HepG2 (cell line): ENCODE data around the gene CMPK1. TPM values are rescaled to one million over a fixed set of nuclear protein-coding genes. Genes with fewer than 3 reads are reported as not detected.

Experiments
- ATAC-seq: fragments of 200-7000 bp; cut with Tn5 transposase; 3 replicates; pipeline ENCODE4 v1.9.1; 2020; ENCODE audit warnings: mild to moderate bottlenecking, moderate library complexity
- BruUV-seq: library from RNA; stranded (reverse); fragments of 400-500 nt; replicated peaks from 2 replicates; lab custom pipeline; 2021; lab: Mats Ljungman, UMichigan
- CTCF ChIA-PET: fragments of 300-600 bp; formaldehyde crosslinking; extraction: SDS; loops from one replicate; lab custom pipeline; 2021; ENCODE audit warnings: low total read pairs, inconsistent platforms, low intra/inter-chr PET ratio; lab: Yijun Ruan, JAX
- POLR2A ChIA-PET: fragments of 350-600 bp; sonication (Branson Sonifier 250); formaldehyde crosslinking; loops from one replicate; lab custom pipeline; 2020; ENCODE audit warnings: antibody characterized with exemption, inconsistent platforms; lab: Yijun Ruan, JAX
- DNase-seq: peaks from one replicate; pipeline ENCODE4 v3.0.0-alpha.2; 2015; ENCODE audit warnings: low spot score
- FAIRE-seq: peaks from 3 replicates; lab custom pipeline; 2011; peaks lifted over from hg19 to GRCh38; lab: Jason Lieb, UNC
- H2AFZ ChIP-seq: one replicate; pipeline ENCODE4 v1.6.1; 2011; ENCODE audit warnings: low read length, inconsistent platforms
- H3K27ac ChIP-seq: fragments of 300-600 bp; 3 replicates; pipeline ENCODE4 v1.8.0; 2011; ENCODE audit warnings: mixed run types, mild to moderate bottlenecking, mixed read lengths, low read length, inconsistent platforms; ENCODE audit not compliant: insufficient read depth; ENCODE audit errors: extremely low read length
- H3K27me3 ChIP-seq, 2 experiments: fragments of 200-600 bp in 1 of 2; 2 replicates in 1 of 2; 3 replicates in 1 of 2; pipeline versions ENCODE4 v1.6.0 to v1.8.0; 2011; ENCODE audit warnings: low read length in 2 of 2, mild to moderate bottlenecking in 2 of 2, moderate library complexity in 2 of 2, inconsistent platforms in 1 of 2; ENCODE audit not compliant: insufficient read depth in 2 of 2, control insufficient read depth in 1 of 2
- H3K36me3 ChIP-seq, 2 experiments: fragments of 200-600 bp in 1 of 2; replicated peaks in 1 of 2; 2 replicates in 1 of 2; 3 replicates in 1 of 2; pipeline versions ENCODE4 v1.5.1 to v1.8.0; 2011; ENCODE audit warnings: low read length in 2 of 2, inconsistent platforms in 1 of 2; ENCODE audit not compliant: insufficient read depth in 2 of 2, control insufficient read depth in 1 of 2
- H3K4me1 ChIP-seq: 2 replicates; pipeline ENCODE4 v1.5.1; 2012; ENCODE audit warnings: low read length, inconsistent platforms; ENCODE audit not compliant: insufficient read depth
- H3K4me2 ChIP-seq: 2 replicates; pipeline ENCODE4 v1.6.0; 2011; ENCODE audit warnings: low read depth, low read length, inconsistent platforms
- H3K4me3 ChIP-seq, 3 experiments: fragments of 200-600 bp in 1 of 3; sonication (generic), shearing (Covaris generic) in 1 of 3; replicated peaks in 1 of 3; 2 replicates each; pipeline ENCODE4 v1.5.1; 2011 to 2016; ENCODE audit warnings: low read length in 3 of 3, inconsistent platforms in 2 of 3, low read depth in 2 of 3, mild to moderate bottlenecking in 2 of 3, control low read depth in 1 of 3, mixed read lengths in 1 of 3; ENCODE audit not compliant: insufficient read depth in 1 of 3
- H3K79me2 ChIP-seq: one replicate; pipeline ENCODE4 v1.6.1; 2011; ENCODE audit warnings: low read length, inconsistent platforms; ENCODE audit not compliant: insufficient read depth
- H3K9ac ChIP-seq: 2 replicates; pipeline ENCODE4 v1.6.0; 2011; ENCODE audit warnings: mild to moderate bottlenecking, low read depth, low read length, inconsistent platforms; ENCODE audit not compliant: insufficient read depth
- H3K9me3 ChIP-seq: 2 replicates; pipeline ENCODE4 v1.5.1; 2012; ENCODE audit warnings: mild to moderate bottlenecking, low read length
- H4K20me1 ChIP-seq: 2 replicates; pipeline ENCODE4 v1.6.0; 2011; ENCODE audit warnings: inconsistent platforms, mild to moderate bottlenecking, low read length, moderate library complexity; ENCODE audit not compliant: insufficient read depth
- EZH2 ChIP-seq: conservative IDR thresholded peaks from 2 replicates; pipeline ENCODE4 v1.6.1; 2012; ENCODE audit warnings: mild to moderate bottlenecking, low read depth, low read length, moderate library complexity
- KDM2A ChIP-seq: sonication (generic); formaldehyde crosslinking; IDR thresholded peaks from 2 replicates; pipeline ENCODE4 v1.4.0; 2020; ENCODE audit warnings: low read depth, missing genetic modification reagents, borderline replicate concordance
- MAFK ChIP-seq, 2 experiments: IDR thresholded peaks in 1 of 2; conservative IDR thresholded peaks in 1 of 2; 2 replicates each; pipeline ENCODE4 v1.6.1; 2011; ENCODE audit warnings: improper control_type of control experiment in 2 of 2, low read length in 2 of 2
- NFE2 ChIP-seq: sonication (generic); formaldehyde crosslinking; IDR thresholded peaks from 2 replicates; pipeline ENCODE4 v1.4.0; 2020; ENCODE audit warnings: missing genetic modification reagents
- NFE2L2 ChIP-seq: fragments of 150-350 bp; IDR thresholded peaks from 2 replicates; pipeline ENCODE4 v1.6.1; 2014; ENCODE audit warnings: low read length
- SUZ12 ChIP-seq: fragments of 150-350 bp; IDR thresholded peaks from 2 replicates; pipeline ENCODE4 v1.6.1; 2014; ENCODE audit warnings: low read depth, low read length
- ZBTB42 ChIP-seq: sonication (generic); formaldehyde crosslinking; IDR thresholded peaks from 2 replicates; pipeline ENCODE4 v1.5.0; 2020; ENCODE audit warnings: mild to moderate bottlenecking, missing genetic modification reagents
- ZNF263 ChIP-seq: sonication (generic); formaldehyde crosslinking; IDR thresholded peaks from 2 replicates; pipeline ENCODE4 v1.4.0; 2020; ENCODE audit warnings: missing genetic modification reagents
- ZNF451 ChIP-seq: sonication (generic); formaldehyde crosslinking; IDR thresholded peaks from 2 replicates; pipeline ENCODE4 v1.5.0; 2020; ENCODE audit warnings: mild to moderate bottlenecking, missing genetic modification reagents
- WGBS: methylation state at CpG from one replicate; pipeline ENCODE4 v1.1.6; 2017; ENCODE audit warnings: low lambda C conversion rate; 5-methylcytosine and 5-hydroxymethylcytosine counted together
- in situ Hi-C: cut with HindIII; loops from 2 replicates; pipeline ENCODE4 v1.10.0; 2017; ENCODE audit warnings: low pct_unique_long_range_greater_than_20kb; ENCODE audit not compliant: extremely low pct_ligation_motif_present
- intact Hi-C: fragments of 100-400 bp; cut with micrococcal nuclease; formaldehyde crosslinking; loops from one replicate; pipeline ENCODE4 v1.10.0; 2022; ENCODE audit not compliant: unreplicated experiment
- polyA plus RNA-seq, 8 experiments: library from polyadenylated mRNA; depleted of rRNA in 3 of 8; stranded (reverse) in 7 of 8; unstranded in 1 of 8; fragments of >200 nt; fragmentation: Illumina TruSeq in 4 of 8; extraction: Trizol in 4 of 8; gene quantifications; 2 replicates each; pipeline versions ENCODE4 v1.2.1 to v1.2.3, GENCODE V29; 2011 to 2016; ENCODE audit warnings: low read depth in 4 of 8, missing spikeins in 1 of 8, mixed read lengths in 1 of 8; ENCODE audit not compliant: insufficient read depth in 1 of 8
- total RNA-seq, 5 experiments: library from RNA; depleted of rRNA; stranded (reverse); fragments of >200 nt; fragmentation: Illumina TruSeq; extraction: Trizol; gene quantifications; 2 replicates each; pipeline ENCODE4 v1.2.3, GENCODE V29; 2016; ENCODE audit warnings: low read depth in 1 of 5

Gene CMPK1
- total and polyA plus RNA-seq, 2 of the 13 experiments (the other 11 are each of a cell fraction or from before 2014, with no cell fraction given) = 38.3 to 92.0 TPM

DNA sequence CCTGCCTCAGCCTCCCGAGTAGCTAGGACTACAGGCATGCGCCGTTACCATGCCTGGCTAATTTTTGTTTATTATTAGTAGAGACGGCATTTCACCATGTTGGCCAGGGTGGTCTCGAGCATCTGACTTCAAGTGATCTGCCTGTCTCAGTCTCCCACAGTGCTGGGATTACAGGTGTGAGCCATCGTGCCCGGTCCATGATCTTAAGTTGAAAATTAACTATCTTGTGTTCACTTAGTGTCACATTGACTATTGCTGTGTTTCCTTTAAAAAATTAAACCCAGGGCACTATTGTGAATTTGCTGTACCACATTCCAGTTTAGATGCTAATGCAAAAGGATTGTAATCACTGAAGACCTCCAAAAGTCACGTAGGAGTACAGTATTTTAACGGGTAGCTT, 14.1 kb downstream of the CMPK1 start (continued):
- no peak for TF ChIP-seq ZBTB42 (CRISPR knock-in tag)

GRCh38 chr1:47348246-47348645, 14.7 kb downstream of the CMPK1 start:
- FAIRE-seq (no peak), ATAC-seq (no peak), DNase-seq (no peak)
- intact Hi-C loops = no loop called here
- Histone ChIP-seq H3K4me1 (peaks cover 10% of the 10 kb centered on the region), H3K27me3 (no peaks in the 10 kb centered on the region), H3K9me3 (no peaks in the 10 kb centered on the region), H3K36me3 (peaks cover 5 to 10% of the 10 kb centered on the region in 2 experiments), H3K27ac (no peak overlapping the region), H3K4me3 (no peak overlapping the region), H3K4me2 (no peak overlapping the region), H4K20me1 (0 out of 2 replicates have a peak, but pooled peaks cover 4% of the 10 kb centered on the region)
- ChIA-PET POLR2A (interaction anchor here (2.2 kb wide), 1 partner anchor 14 kb away, joined by 7 read pairs; the partner anchor contains the start of gene CMPK1), CTCF (no interaction called here)
- no TSS peak for BruUV-seq
- 94% methylated on average over 1 of the region's 1 CpG for WGBS
- in situ Hi-C loops = no loop called here
- no peak for TF ChIP-seq SUZ12
- TF ChIP-seq KDM2A = no peak
- no peak for TF ChIP-seq EZH2
- TF ChIP-seq ZNF451 (CRISPR knock-in tag) = no peak
- TF ChIP-seq, all 625 proteins: peak for 0
- Histone ChIP-seq H2AFZ (no peak overlapping the region), H3K9ac (no peak overlapping the region), H3K79me2 (peaks cover 53% of the 10 kb centered on the region)

DNA sequence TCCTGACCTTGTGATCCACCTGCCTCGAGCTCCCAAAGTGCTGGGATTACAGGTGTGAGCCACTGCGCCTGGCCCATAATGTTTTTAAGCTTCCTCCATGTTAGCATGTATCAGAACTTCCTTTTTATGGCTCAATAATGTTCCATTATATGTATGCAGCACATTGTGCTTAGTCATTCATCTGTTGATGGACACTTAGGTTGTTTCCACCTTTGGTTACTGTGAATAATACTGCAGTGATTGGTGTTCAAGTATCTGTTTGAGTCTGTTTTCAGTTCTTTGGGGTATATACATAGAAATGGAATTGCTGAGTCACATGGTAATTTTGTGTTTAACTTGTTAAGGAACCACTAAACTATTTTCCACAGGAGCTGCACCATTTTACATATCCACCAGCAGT, 17.7 kb downstream of the CMPK1 start:
- Histone ChIP-seq H3K4me1 (peaks cover 10% of the 10 kb centered on the region), H4K20me1 (0 out of 2 replicates have a peak, but pooled peaks cover 4% of the 10 kb centered on the region), H3K4me2 (no peak overlapping the region), H3K79me2 (peaks cover 60% of the 10 kb centered on the region), H3K27ac (no peak overlapping the region), H3K27me3 (no peaks in the 10 kb centered on the region), H3K36me3 (peaks cover 5% of the 10 kb centered on the region in 2 experiments; a peak in 4 of 5 replicates), H3K4me3 (no peak overlapping the region), H3K9me3 (no peaks in the 10 kb centered on the region), H3K9ac (no peak overlapping the region), H2AFZ (no peak overlapping the region)
- no TSS peak for BruUV-seq
- ATAC-seq (no peak), DNase-seq (no peak), FAIRE-seq (peak; percentile 21)
- 95% methylated on average over 2 of the region's 2 CpGs for WGBS
- ChIA-PET POLR2A (interaction anchor here (1.1 kb wide), 1 partner anchor 18 kb away, joined by 4 read pairs; the partner anchor contains the start of gene CMPK1), CTCF (no interaction called here)
- in situ Hi-C loops = no loop called here
- no peak for TF ChIP-seq ZBTB42 (CRISPR knock-in tag)
- TF ChIP-seq NFE2 = peak; percentile 18; the same call in 1 of the 2 replicates
- TF ChIP-seq MAFK (conservative IDR thresholded peaks at IDR 0.05 in 1 of 2, IDR thresholded peaks at IDR 0.05 in 1 of 2; ENCODE audit: low read length in 2 of 2) = peak in 1 of 2 experiments; percentile 5; a peak in 1 of 4 replicates
- TF ChIP-seq ZNF263 (CRISPR knock-in tag) = no peak
- peak; percentile 51; the same call in 1 of the 2 replicates for TF ChIP-seq NFE2L2
- intact Hi-C loops = no loop called here
